Measurements from ENCODE around the gene STK33.

- TF ChIP-seq CTCF (IDR thresholded peaks at IDR 0.05) = no peak
- TF ChIP-seq POLR2AphosphoS5 (IDR thresholded peaks at IDR 0.05; ENCODE audit: low read depth, low read length) = no peak
These were observed 238.6 kb downstream of the STK33 start for GRCh38 chr11:8355416-8355742.

All from Panc1 (cell line).